Inflammatory macrophage (primary cell): ENCODE data around the gene UGT1A7.

Experiments used
- DNase-seq, 2 donors: peaks; one replicate each; pipeline ENCODE4 v3.0.0-alpha.2; 2020 to 2022

UGT1A7 gene

DNA sequence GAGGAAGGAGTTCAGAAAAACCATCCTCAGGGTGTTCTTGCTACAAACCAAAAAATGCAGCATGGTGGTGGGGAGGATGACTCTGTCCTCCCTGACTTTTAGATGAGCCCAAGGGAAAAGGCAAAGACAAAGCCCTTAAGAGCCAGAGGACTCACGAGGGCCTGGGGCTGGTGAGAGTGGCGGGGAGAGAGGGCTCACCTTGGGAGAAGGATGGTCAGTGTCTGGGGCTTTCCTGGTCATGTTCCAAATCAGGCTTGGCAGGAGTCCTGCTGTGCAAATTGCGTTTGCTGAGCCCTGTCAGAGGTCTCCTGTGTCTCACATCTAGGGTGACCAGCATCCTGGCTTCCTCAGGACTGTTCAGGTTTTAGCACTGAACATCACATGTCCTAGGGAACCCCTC, 83.1 kb downstream of the UGT1A7 start:
- no peak for DNase-seq

- no peak for DNase-seq
Measured at GRCh38 chr2:233766416-233766815, 84.7 kb downstream of the UGT1A7 start.

GRCh38 chr2:233768076-233768475, 86.4 kb downstream of the UGT1A7 start:
- DNase-seq: no peak

GRCh38 chr2:233769260-233769659, 87.6 kb downstream of the UGT1A7 start:
- DNase-seq: no peak

GRCh38 chr2:233772153-233772552, 90.5 kb downstream of the UGT1A7 start:
- no peak for DNase-seq

DNA sequence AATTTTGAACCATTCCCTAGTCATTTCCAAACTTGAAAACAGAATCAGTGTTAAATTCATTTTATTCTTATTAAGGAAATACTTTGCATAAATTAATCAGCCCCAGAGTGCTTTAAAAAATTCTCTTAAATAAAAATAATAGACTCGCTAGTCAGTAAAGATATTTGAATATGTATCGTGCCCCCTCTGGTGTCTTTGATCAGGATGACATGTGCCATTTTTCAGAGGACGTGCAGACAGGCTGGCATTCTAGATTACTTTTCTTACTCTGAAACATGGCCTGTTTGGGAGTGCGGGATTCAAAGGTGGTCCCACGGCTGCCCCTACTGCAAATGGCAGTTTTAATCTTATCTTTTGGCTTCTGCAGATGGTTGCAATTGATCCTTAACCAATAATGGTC, 90.9 kb downstream of the UGT1A7 start:
- DNase-seq: no peak

- no peak for DNase-seq
Measured at GRCh38 chr2:233773854-233774253, 92.2 kb downstream of the UGT1A7 start.

DNA sequence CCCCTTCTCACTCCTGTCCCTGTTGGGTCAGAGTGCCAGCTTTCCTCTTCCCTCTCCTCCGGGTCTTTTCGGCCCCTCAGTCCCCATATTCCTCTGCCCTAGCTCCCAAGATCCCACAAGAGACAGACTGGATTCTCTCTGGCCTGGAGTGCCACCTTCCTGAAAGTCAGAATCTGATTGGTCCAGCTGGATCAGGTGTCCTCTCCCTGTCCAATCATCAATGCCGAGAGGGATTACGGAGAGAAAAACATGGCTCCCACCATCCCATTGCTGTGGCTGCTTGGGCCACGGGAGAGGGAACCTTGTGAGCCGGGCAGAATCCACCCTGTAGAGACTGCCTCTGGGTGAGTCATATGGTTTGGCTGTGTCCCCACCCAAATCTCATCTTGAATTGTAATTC, 93.7 kb downstream of the UGT1A7 start:
- DNase-seq: no peak

DNA sequence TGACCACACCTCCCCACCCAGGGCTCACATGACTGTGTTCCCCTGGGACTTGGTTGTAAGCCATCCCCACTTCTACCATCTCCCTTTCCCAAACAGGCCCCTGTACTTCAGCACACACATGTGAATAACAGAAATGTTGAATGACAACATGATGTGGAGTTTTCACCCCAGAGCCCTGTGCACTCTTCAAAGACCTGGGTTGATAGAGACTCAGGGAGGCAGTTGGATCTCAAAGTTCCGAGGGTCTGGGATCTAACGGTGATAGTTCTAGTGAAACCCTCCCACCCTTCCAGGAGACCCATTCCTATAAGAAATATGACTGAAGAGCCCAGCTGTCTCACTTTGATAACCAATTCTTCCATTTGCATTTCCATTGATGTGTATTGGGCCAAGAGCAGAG, 96.3 kb downstream of the UGT1A7 start, which contains the start of gene MROH2A:
Gene MROH2A, plus strand, starts transcription at position 301 of the 400 bp plus-strand sequence. CDS start 1,029 bp downstream, outside the sequence.
- no peak for DNase-seq

GRCh38 chr2:233779722-233780121, 98.0 kb downstream of the UGT1A7 start:
- DNase-seq: no peak

DNA sequence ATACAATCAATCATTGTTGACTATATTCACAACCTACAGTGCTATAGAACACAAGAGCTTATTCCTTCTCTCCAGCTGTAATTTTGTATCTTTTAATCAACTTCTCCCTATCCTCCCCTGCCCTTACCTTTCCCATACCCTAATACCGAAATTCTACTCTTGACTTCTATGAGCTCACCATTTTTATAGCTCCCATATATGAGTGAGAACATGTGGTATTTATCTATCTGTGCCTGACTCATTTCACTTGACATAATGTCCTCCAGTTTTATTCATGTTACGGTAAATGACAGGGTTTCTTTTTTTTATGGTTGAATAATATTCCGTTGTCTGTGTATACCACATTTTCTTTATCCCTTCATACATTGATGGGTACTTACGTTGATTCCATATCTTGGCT, 99.1 kb downstream of the UGT1A7 start:
- no peak for DNase-seq

GRCh38 chr2:233789554-233789953, 107.9 kb downstream of the UGT1A7 start:
- DNase-seq: no peak

GRCh38 chr2:233791151-233791882, 109.6 kb downstream of the UGT1A7 start:
- no peak for DNase-seq

- no peak for DNase-seq
Measured at GRCh38 chr2:233791883-233792329, 110.2 kb downstream of the UGT1A7 start.

GRCh38 chr2:233792720-233793119, 111.0 kb downstream of the UGT1A7 start:
- no peak for DNase-seq

DNA sequence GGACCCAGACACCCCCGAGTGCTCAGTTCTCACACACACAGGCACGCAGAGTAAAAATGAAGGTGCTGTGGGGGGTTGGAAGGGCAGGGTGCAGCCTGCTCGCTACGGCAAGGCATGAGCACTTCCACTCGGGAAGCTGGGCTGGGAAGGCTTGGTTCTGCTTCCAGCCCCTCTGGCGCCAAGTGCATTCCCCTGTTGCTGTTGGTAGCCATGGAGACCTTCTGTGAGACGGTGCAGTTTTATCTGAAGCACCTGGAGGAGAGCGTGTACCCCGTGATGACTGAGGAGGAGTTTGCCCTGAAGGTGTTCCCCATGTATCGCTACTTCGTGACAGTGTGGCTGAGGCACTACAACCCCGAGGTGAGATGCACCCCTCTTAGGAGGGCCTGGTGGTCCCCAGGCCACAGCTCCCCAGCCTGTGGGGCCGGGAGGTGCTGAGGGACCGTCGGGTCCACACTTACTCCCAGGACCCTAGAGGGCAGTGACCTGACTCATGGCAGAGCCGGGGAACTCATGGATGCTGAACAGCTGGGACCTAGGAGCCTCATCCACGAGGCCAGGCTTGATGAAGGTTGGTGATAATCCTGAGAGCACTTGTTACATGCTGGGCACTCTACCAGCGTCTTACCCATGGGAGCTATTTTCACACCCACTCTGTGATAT, 111.9 kb downstream of the UGT1A7 start:
- no peak for DNase-seq

DNA sequence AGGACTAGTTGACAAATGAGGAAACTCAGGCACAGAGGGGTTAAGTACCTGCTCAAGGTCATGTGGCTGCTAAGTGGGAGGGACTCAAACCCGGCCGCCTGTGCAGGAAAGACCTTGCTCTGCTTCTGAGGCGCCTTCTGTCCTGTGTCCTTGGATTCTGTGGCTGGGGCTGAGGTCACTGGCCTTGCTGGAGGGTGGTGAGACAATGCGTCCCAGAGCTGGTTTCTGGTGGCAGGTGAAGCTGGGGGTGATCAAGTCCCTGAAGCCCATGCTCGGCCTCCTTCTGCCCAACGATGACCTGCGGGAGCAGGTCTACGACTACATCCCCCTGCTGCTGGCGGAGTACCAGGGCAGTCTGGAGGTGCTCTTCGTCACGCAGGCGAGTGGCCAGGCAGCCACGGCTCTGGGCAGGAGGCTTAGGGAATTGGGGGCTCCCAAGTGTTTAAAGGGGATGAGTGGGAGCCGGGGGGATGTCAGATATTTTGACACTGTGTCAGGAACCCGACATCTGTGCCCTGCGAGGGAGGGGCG, 112.5 kb downstream of the UGT1A7 start:
- no peak for DNase-seq

DNA sequence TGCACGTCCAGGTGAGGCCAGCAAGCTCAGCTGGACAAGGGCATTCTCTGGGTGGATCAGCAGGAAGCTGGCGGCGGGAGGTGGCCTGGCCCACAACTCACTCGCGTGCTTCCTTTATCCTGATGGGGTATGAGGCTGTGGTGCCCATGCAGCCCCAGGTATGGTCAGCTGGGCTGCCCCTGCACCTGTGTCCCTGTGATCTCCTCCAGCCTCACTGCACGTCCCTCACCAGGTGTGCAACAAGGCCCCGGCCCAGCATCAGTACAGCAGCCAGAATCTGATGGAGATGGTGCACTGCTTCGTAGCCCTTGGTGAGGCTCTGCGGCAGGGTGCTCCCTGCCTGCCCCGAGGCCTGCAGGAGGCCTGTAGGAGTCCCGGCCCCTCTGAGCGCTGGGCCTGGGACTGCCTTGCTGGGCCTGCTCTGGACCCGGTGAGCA, 114.1 kb downstream of the UGT1A7 start:
- DNase-seq: no peak

GRCh38 chr2:233796254-233796653, 114.6 kb downstream of the UGT1A7 start:
- no peak for DNase-seq

- DNase-seq: no peak
Measured at GRCh38 chr2:233798335-233799086, 116.8 kb downstream of the UGT1A7 start.

DNA sequence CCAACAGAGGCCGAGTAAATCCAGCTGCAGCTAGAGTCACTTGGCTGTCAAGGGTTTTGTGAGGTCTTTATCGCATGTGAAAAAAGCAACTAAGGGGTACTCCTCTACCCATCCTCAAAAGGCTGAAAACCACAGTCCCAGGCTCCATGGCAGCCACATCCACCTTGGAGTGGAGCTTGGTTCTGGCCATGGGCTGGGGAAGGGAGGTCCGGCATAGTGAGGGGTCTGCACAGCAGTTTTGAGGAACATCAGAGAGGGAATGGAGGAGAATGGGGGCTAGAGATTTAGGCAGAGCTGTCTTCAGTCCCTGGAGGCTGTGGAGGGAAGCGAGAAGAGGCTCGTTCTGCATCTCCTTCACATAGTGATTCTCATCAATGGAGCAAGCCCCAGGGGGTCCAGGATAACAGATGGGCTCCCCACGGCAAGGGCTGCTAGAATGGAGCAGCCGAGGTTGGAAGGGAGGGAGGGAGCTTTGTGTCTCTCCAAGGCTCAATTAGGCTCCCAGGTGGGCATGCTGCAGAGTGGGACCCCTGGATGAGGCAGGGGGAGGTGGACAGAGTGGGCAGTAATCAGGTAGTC, 117.5 kb downstream of the UGT1A7 start:
- DNase-seq: no peak

DNA sequence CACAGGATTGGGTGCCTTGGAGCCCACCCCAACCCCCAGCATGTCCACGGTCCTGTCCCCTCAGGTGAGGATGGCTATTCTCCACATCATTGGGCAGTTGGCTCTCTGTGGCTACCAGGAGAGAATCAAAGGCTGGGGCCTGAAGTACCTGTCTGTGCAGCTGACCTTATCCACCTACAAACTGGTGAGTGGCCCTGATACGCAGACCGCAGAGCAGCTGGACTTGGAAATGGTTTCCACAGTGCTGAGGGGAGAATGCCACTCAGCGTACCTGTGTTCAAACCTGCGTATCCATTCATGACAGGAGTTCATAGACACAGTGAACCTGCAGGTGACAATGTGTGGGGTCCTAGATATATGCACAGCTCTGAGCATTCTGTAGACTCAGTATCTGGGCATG, 118.0 kb downstream of the UGT1A7 start:
- DNase-seq: no peak

DNA sequence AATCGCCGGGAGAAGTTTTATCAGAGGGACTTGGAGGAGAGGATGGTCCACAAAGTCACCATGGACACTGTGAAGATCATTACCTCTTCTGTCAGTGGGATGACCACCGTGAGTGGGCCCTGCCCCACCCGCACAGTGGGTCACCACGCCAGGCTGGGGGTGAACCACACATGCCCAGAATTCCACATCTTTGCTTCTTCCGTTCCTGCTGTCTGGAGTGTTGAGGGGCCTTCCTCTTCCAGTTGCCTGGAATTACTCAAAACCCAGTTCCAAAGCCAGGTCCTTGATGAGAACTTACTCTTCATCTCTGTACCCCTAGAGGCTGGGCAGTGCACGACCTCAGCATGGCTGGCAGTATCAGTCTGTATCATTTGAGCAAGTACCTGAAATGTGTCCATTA, 118.5 kb downstream of the UGT1A7 start:
- no peak for DNase-seq
